Activated CD8-positive, alpha-beta memory T cell treated with anti-CD3 and anti-CD28 coated beads, Interleukin-2, amount 50 U/mL, for 4 hours (primary cell): ENCODE data around the gene CDT1.
"Not testable (repeated sequence)": the region's sequence is repeated elsewhere in the genome, so short reads cannot be mapped to it uniquely, and the experiment has no call there.

Source experiments
- DNase-seq: peaks from one replicate; pipeline ENCODE4 v3.0.0-alpha.2; 2020

CDT1 gene

DNA sequence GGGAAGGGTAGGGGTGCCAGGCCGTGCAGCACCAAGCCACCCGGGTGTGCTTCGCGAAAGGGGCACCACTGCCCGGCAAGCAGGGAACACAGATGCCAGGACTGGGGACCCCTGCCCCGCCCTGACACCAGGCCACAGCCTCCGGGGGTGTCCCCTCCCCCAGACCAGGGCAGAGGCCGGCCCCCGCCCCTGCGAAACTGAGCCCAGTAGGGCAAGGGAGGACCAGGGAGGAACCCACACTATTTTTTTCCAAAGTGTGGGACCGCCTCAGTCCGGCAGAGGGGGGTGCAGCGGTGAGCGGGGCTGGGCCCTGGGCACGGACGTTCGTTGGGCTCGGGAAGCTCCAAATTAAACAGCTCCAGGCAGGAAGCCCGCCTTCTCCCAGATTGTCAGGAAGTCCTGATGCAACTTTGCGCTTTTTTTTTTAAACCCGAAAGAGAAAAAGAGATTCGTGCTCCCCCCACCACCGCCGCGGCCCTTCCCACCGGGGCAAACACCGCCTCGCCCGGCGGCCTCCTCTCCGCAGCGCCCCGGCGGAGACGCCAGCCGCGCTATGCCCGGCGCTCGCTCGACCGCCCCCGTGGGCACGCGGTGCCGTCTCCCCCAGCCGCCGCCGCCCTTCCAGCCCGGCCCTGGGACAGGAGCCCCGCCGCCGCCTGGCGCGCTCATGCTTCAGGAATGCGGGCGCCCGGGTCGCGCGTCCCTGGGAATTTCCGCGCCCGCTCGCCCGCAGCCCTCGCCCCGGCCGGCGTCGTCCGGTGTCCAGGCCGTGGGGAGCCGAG lies 19.3 kb upstream of the CDT1 start:
- DNase-seq: peak; percentile 52

- no peak for DNase-seq
Measured at GRCh38 chr16:88784856-88785105, 18.8 kb upstream of the CDT1 start.

GRCh38 chr16:88785106-88785924 lies 18.3 kb upstream of the CDT1 start, which contains the start of gene PIEZO1:
Gene PIEZO1 (minus strand): TSS chr16:88785220. CDS start chr16:88784964, 256 bp downstream.
- DNase-seq: peak; percentile 91

GRCh38 chr16:88787579-88788314 lies 15.8 kb upstream of the CDT1 start:
- DNase-seq: no peak

DNA sequence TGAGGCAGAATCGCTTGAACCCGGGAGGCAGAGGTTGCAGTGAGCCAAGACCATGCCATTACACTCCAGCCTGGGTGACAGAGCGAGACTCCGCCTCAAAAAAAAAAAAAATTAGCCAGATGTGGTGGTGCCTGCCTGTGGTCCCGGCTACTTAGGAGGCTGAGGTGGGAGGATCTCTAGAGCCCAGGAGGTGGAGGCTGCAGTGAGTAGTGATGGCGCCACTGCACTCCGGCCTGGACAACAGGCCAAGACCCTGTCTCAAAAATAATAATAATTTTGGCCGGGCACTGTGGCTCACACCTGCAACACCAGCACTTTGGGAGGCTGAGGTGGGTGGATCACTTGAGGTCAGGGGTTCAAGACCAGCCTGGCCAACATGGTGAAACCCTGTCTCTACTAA lies 14.8 kb upstream of the CDT1 start:
- DNase-seq: not testable (repeated sequence)

- no peak for DNase-seq
Measured at GRCh38 chr16:88789594-88789993, 14.0 kb upstream of the CDT1 start.

- peak; percentile 61 for DNase-seq
Measured at GRCh38 chr16:88790312-88791211, 13.0 kb upstream of the CDT1 start.

DNA sequence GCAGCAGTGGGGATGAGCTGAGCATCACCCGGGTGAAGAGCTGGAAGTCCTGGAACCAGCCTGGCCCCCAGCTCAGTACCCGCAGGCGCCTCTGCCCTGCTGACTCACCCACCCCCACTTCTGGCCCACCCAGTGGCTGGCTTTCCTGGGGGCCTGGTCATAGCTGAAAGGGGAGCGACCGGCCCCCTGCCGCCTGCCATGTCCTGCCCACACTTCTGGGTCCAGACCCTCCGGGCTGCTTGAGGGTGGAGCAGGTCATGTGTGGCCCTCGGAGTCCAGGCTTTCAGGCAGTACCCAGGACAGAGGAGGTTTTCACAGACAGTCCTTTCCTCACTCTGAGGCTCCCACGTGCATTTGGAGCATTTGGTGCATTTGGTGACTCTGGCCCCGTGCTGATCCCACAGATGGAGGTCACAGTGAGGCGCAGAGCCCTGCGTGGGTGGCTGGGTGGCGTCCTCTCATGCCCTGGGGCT lies 11.5 kb upstream of the CDT1 start:
- DNase-seq: no peak

DNA sequence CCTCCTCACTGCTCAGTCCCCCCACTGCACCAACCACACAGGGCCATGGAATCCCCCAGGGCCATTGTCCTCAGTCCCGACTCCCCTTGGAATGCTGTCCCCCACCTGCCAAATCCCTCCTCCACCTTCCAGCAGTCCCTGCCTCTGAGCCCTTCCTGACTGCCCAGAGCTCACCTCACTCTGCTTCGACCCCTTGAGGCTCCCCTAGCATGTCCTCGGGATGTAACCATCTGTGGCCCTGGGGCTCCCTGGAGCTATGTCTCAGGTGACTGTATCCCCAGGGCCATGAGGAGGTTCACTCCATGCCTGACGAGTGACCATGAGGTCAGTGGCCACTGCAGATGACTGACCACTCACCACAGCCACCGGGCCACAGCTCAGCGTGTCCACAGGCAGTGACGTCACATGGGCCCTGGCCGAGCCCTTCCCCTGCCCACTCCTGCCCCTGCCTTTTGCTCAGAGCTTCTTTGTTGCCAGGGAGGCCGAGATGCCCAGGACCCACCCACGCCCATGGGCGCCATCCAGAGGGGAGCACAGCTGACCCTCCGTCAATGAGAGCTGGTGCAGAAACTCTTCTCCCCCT lies 10.8 kb upstream of the CDT1 start:
- no peak for DNase-seq

GRCh38 chr16:88793251-88793954 lies 10.2 kb upstream of the CDT1 start:
- DNase-seq: no peak

- DNase-seq: no peak
Measured at GRCh38 chr16:88796278-88796677, 7.3 kb upstream of the CDT1 start.

- no peak for DNase-seq
Measured at GRCh38 chr16:88798073-88798472, 5.5 kb upstream of the CDT1 start.

GRCh38 chr16:88798772-88799455 lies 4.7 kb upstream of the CDT1 start:
- DNase-seq: no peak

DNA sequence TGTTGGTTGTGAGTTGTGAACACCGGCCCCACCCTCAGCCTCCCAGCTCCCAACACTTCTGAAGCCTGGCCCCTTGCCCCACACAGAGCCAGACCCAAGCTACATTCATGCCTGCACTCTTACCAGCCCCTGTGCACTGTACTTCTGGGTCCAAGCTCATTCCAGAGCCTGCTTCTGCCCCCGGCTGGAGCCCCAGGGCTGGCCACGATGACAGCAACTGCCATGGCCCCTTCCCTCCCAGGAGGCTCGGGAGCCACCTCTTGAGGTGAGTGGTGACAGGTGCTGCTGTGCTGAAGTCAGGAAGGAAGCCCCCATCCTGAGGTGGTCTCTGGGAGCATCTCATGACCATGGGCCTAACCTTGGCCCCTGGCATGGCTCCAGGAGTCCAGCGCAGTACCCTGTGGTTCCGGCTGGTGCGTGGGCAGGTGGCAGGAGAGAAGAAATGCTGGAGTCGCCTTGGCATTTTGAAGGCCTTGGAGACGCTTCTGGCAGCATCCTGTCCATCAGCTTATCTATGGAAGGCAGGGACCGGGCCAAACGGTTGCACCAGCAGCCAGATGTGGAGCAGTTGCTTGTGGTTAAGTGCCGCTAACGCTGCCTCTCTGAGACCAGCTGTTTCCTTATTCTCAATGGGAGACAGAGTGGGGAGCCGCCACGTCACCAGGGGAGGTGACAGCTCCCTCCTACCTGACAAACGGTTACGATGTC lies 3.9 kb upstream of the CDT1 start:
- no peak for DNase-seq

GRCh38 chr16:88800277-88800592 lies 3.4 kb upstream of the CDT1 start:
- DNase-seq: no peak

DNA sequence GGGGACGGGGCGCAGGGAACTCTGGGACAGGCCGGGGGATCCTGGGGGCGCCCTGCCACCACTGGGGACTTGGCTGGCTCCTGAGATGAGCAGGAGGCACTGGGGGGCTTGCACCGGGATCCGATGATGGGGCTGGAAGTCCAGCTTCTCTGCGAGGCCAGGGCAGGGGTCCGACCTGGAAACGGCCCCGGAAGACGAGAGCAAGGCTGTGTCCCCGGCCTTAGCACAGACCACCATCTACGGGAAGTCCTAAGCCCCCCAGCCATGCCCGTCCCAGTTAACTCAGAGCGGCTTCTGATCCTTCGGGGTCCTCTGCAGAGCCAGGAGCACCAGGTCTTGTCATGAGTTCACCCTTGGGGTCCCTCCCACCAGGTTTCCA lies 573 bp downstream of the CDT1 start:
- DNase-seq: no peak

DNA sequence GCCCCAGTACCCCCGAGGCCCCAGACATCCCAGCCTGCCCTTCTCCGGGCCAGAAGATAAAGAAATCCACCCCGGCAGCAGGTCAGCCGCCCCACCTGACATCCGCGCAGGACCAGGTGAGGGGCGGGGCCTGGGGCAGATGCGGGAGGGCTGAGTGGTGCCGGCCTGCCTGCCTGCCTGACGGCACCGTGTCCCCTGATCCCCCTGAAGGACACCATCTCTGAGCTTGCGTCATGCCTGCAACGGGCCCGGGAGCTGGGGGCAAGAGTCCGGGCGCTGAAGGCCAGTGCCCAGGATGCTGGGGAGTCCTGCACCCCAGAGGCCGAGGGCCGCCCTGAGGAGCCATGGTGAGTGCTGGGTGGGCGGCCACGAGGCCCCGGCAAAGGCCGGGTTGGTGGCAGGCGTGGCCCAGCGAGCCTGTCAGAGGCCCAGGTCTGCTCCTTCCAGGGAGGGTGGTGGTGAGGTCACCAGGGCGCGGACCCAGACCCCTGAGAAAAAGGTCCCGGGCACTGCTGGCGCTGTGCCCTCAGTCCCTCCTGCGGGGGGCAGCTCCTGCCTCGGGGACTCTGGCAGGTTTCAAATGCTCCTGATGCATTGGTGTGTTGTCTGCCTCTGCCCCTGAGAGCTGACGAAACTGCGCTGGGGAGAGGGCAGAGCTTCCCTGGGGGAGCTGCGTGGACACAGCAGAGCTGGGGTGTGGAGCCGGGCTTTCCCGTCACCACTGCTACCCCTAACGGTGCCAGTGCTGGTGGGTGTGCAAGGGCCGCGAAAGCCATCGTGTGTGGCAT lies 1.2 kb downstream of the CDT1 start:
- DNase-seq: no peak

- no peak for DNase-seq
Measured at GRCh38 chr16:88805340-88805715, 1.7 kb downstream of the CDT1 start.

DNA sequence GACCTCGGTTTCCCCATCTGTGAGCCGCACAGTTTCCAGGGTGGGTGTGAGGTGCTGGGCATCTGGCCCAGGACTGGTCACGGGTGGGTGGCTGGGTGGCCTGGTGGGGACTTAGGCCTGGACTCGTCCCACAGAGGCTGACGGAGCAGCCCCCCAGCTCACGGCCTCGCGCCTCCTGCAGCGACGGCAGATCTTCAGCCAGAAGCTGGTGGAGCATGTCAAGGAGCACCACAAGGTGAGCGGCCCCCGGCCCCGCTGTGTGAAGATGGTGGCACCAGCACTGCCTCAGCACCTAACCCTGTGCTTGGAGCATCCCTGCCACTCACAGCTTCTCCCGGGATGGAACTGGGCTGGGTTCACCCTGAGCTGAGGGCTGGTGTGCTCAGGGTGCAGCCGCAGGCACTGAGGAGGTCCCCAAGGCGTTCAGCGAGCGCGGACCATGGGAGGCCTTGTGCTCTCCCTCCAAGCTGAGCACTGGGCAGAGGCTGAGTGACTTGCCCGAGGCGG lies 2.4 kb downstream of the CDT1 start:
- no peak for DNase-seq
